SK-N-SH treated with all-trans-retinoic acid at 6 μM for 48 hours (cell line): ENCODE results near the gene PODNL1.

Experiments used
- BACH2 ChIP-seq: fragments of 250-450 bp; sonication (Bioruptor Pico); IDR thresholded peaks from 2 replicates; pipeline ENCODE4 v1.9.0; 2021; ENCODE audit warnings: mild to moderate bottlenecking, borderline replicate concordance
- ESRRG ChIP-seq: fragments of 250-450 bp; sonication (Bioruptor Pico); IDR thresholded peaks from 2 replicates; pipeline ENCODE4 v1.6.1; 2021; ENCODE audit warnings: mild to moderate bottlenecking
- ZFP30 ChIP-seq: fragments of 450-650 bp; formaldehyde crosslinking; IDR thresholded peaks from 2 replicates; pipeline ENCODE4 v1.5.0; 2022; ENCODE audit warnings: mild to moderate bottlenecking, moderate library complexity
- TF ChIP-seq, protein P1 (sequence below): fragments of 250-450 bp; sonication (Bioruptor Pico); IDR thresholded peaks from 2 replicates; pipeline ENCODE4 v1.8.0; 2020; ENCODE audit warnings: mild to moderate bottlenecking, moderate library complexity, borderline replicate concordance
- TF ChIP-seq, protein P2 (sequence below): fragments of 250-450 bp; sonication (Bioruptor Pico); IDR thresholded peaks from 2 replicates; pipeline ENCODE4 v1.5.0; 2020; ENCODE audit warnings: mild to moderate bottlenecking, moderate library complexity

DNA sequence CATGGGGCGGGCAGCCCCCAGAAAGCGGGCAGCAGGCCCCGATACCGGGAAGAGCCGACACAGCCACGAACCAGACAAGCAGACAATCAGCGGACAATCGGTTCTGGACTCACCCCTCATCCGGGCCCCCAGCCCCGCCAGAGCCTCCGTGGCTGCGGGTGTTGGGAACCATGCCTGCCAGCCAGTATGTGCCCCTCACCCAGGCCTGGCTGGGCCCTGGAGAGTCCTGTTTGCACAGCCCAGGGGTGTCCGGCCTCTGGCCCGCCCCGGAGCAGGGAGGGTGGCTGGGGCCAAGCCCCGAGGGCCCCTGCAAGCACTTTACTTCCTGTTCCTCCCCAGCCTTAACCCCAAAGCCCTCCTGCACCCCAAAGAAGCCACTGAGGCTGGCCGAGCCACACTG is 7.8 kb downstream of the PODNL1 start:
- TF ChIP-seq, protein P1, sequence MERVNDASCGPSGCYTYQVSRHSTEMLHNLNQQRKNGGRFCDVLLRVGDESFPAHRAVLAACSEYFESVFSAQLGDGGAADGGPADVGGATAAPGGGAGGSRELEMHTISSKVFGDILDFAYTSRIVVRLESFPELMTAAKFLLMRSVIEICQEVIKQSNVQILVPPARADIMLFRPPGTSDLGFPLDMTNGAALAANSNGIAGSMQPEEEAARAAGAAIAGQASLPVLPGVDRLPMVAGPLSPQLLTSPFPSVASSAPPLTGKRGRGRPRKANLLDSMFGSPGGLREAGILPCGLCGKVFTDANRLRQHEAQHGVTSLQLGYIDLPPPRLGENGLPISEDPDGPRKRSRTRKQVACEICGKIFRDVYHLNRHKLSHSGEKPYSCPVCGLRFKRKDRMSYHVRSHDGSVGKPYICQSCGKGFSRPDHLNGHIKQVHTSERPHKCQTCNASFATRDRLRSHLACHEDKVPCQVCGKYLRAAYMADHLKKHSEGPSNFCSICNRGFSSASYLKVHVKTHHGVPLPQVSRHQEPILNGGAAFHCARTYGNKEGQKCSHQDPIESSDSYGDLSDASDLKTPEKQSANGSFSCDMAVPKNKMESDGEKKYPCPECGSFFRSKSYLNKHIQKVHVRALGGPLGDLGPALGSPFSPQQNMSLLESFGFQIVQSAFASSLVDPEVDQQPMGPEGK = no peak
- no peak for TF ChIP-seq ESRRG (CRISPR knock-in tag)
- TF ChIP-seq ZFP30 (CRISPR knock-in tag) = no peak
- TF ChIP-seq, protein P2, sequence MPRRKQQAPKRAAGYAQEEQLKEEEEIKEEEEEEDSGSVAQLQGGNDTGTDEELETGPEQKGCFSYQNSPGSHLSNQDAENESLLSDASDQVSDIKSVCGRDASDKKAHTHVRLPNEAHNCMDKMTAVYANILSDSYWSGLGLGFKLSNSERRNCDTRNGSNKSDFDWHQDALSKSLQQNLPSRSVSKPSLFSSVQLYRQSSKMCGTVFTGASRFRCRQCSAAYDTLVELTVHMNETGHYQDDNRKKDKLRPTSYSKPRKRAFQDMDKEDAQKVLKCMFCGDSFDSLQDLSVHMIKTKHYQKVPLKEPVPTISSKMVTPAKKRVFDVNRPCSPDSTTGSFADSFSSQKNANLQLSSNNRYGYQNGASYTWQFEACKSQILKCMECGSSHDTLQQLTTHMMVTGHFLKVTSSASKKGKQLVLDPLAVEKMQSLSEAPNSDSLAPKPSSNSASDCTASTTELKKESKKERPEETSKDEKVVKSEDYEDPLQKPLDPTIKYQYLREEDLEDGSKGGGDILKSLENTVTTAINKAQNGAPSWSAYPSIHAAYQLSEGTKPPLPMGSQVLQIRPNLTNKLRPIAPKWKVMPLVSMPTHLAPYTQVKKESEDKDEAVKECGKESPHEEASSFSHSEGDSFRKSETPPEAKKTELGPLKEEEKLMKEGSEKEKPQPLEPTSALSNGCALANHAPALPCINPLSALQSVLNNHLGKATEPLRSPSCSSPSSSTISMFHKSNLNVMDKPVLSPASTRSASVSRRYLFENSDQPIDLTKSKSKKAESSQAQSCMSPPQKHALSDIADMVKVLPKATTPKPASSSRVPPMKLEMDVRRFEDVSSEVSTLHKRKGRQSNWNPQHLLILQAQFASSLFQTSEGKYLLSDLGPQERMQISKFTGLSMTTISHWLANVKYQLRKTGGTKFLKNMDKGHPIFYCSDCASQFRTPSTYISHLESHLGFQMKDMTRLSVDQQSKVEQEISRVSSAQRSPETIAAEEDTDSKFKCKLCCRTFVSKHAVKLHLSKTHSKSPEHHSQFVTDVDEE (CRISPR knock-in tag) = no peak
- no peak for TF ChIP-seq BACH2 (CRISPR knock-in tag)
